VCaP (cell line): ENCODE results near the gene DGCR8.

ENCODE experiments used
- H3K27ac ChIP-seq: fragments of 450-650 bp; 2 replicates; pipeline ENCODE4 v1.5.1; 2017
- TF ChIP-seq, protein P1 (sequence below): fragments of 450-650 bp; conservative IDR thresholded peaks from 2 replicates; pipeline ENCODE4 v1.5.1; 2017; ENCODE audit warnings: mild to moderate bottlenecking, moderate library complexity

DGCR8 gene

GRCh38 chr22:20106849-20107237 is 26.8 kb downstream of the DGCR8 start:
- TF ChIP-seq, protein P1, sequence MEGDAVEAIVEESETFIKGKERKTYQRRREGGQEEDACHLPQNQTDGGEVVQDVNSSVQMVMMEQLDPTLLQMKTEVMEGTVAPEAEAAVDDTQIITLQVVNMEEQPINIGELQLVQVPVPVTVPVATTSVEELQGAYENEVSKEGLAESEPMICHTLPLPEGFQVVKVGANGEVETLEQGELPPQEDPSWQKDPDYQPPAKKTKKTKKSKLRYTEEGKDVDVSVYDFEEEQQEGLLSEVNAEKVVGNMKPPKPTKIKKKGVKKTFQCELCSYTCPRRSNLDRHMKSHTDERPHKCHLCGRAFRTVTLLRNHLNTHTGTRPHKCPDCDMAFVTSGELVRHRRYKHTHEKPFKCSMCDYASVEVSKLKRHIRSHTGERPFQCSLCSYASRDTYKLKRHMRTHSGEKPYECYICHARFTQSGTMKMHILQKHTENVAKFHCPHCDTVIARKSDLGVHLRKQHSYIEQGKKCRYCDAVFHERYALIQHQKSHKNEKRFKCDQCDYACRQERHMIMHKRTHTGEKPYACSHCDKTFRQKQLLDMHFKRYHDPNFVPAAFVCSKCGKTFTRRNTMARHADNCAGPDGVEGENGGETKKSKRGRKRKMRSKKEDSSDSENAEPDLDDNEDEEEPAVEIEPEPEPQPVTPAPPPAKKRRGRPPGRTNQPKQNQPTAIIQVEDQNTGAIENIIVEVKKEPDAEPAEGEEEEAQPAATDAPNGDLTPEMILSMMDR, result no peak
- H3K27ac ChIP-seq, result no peak overlapping the region

DNA sequence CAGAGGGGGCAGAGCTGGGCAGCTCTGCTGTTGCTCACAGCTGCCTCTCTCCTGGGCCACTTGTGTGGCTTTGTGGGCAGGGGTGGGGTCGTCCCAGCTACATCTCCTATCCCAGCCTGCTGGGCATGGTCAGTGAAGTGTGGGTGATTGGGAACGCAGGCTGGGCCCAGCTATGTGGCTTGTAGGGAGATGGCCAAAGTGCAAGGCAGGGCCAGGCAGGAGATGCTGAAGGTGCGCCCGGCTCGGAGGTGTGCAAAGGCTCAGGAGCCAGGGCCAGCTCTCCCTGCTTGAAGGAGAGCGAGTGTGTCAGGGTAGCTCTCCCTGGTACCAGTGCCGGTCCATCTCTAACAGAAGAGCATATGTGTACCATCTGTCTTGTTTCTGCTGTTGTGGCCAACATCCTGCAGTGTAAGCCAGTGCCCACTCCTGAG is 27.4 kb downstream of the DGCR8 start:
- no peak overlapping the region for H3K27ac ChIP-seq
- TF ChIP-seq, protein P1, result no peak

GRCh38 chr22:20107951-20108756 is 28.1 kb downstream of the DGCR8 start:
- TF ChIP-seq, protein P1, result no peak
- no peak overlapping the region; the same call in 1 of the 2 replicates for H3K27ac ChIP-seq

GRCh38 chr22:20108757-20109230 is 28.8 kb downstream of the DGCR8 start:
- TF ChIP-seq, protein P1, result no peak
- H3K27ac ChIP-seq, result peak overlapping the region; percentile 4; the same call in 1 of the 2 replicates

- H3K27ac ChIP-seq, result peak overlapping the region; percentile 38; the same call in 1 of the 2 replicates
- TF ChIP-seq, protein P1, result no peak
Measured at GRCh38 chr22:20109411-20110358, 29.6 kb downstream of the DGCR8 start.

DNA sequence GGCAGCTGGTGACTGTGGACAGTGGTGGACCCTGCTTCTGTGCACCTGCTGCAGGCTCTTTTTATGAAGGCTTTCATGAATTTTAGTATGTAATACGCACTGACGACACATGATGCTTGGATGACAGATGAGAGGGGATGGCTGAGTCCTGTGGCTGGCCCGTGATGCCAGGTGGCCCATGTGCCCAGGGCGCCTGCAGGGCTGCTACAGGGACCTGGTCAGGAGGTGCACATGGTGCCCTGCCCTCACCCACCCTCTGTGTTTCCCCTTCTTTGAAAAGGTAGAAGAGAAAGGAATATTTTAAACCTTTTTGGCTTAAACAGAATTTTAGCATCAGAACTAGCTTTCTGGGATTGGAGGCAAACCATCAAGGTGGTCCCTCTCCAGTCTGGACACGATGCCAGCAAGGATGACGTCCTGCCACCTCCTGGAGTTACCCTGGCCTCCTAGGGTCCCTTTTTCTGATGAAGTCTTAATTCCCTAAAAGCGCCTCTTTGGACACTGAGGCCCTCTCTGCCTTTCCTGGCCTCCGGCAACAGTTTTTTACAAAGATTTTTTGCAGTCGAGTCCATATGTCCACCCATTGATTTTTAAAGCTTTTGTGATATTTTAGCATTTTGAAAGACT is 30.4 kb downstream of the DGCR8 start:
- H3K27ac ChIP-seq, result peak overlapping the region; percentile 38; the same call in 1 of the 2 replicates
- TF ChIP-seq, protein P1, result no peak
